ENCODE data around the gene MUC2.

DNA sequence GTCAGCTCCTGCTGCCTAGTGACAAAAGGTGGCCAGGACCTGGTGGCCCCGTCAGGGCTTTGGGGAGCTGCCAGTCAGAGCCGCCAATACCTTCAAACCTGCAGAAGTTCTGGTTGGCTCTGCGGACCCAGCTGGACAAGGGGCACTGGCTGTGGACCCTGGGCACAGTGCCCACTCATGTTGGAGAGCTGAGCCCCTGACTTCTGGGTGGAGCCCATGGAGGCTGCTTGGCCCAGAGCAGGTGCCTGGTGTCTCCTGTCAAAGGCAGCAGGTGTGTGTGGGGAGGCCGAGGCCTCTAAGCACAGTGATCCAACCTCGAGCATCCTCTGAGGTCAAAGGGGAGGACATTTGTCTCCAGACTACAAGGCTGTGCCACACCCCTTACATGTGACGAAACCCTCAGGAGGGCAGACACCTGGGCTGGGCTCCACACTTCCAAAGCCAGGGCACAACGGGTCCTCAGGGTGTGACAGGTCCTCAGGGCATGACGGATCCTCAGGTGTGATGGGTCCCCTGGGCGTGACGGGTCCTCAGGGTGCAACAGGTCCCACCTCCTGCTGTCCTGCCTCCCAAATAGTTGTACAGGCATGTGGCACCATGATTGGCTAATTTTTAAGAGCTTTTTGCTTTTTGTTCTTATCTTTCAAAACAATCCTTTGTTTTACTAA, 37.0 kb downstream of the MUC2 start:
- TF ChIP-seq, protein P1, sequence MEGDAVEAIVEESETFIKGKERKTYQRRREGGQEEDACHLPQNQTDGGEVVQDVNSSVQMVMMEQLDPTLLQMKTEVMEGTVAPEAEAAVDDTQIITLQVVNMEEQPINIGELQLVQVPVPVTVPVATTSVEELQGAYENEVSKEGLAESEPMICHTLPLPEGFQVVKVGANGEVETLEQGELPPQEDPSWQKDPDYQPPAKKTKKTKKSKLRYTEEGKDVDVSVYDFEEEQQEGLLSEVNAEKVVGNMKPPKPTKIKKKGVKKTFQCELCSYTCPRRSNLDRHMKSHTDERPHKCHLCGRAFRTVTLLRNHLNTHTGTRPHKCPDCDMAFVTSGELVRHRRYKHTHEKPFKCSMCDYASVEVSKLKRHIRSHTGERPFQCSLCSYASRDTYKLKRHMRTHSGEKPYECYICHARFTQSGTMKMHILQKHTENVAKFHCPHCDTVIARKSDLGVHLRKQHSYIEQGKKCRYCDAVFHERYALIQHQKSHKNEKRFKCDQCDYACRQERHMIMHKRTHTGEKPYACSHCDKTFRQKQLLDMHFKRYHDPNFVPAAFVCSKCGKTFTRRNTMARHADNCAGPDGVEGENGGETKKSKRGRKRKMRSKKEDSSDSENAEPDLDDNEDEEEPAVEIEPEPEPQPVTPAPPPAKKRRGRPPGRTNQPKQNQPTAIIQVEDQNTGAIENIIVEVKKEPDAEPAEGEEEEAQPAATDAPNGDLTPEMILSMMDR (IDR thresholded peaks at IDR 0.05; ENCODE audit: insufficient read depth, low read depth, low read length), result no peak
- no peak for TF ChIP-seq EZH2 (IDR thresholded peaks at IDR 0.05; ENCODE audit: insufficient read depth, low read length)

Measured in astrocyte (in vitro differentiated cells and primary cell).